AG04449 (cell line): ENCODE data around the gene IGFBPL1.

Experiments
- CTCF ChIA-PET: fragments of 350-600 bp; formaldehyde crosslinking; extraction: SDS; loops from one replicate; lab custom pipeline; 2021; ENCODE audit warnings: antibody characterized with exemption; lab: Yijun Ruan, JAX
- POLR2A ChIA-PET: fragments of 400-600, 350-600 bp; formaldehyde crosslinking; extraction: SDS; loops from one replicate; lab custom pipeline; 2020; ENCODE audit warnings: antibody characterized with exemption, inconsistent platforms; lab: Yijun Ruan, JAX
- DNase-seq: peaks from one replicate; pipeline ENCODE4 v3.0.0-alpha.2; 2010; ENCODE audit warnings: low read depth, low spot score
- H3K4me3 ChIP-seq: 2 replicates; pipeline ENCODE4 v1.5.1; 2011; ENCODE audit warnings: low read depth, mild to moderate bottlenecking, control low read depth, low read length
- TF ChIP-seq, protein P1 (sequence below): IDR thresholded peaks from one replicate; pipeline ENCODE4 v1.5.1; 2011; ENCODE audit warnings: mild to moderate bottlenecking, moderate library complexity, low read length, control low read depth, inconsistent platforms; ENCODE audit not compliant: insufficient read depth; ENCODE audit errors: missing control alignments

Gene IGFBPL1

DNA sequence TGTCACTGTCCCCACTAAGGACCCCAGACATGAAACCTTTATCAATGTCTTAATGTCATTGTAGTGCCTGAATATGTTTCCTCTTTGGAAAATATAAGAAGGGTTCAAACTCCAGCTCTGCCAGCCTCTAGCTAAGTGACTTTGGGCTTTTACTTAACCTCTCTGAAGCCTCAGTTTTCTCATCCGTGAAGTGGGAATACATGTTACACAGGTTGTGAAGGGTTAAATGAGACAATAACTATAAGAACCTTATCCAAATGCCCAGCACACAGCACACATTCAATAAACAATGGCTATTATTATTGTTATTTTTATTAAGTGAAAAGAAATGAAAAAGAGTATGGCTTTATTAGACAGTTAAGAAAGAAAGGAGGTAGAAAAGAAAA, 15.7 kb upstream of the IGFBPL1 start:
- CTCF ChIA-PET, result interaction anchor here (1.3 kb wide), 1 partner anchor 11 kb away, joined by 4 read pairs; no protein-coding TSS in a partner anchor
- POLR2A ChIA-PET, result no interaction called here
- no peak for DNase-seq
- no peak overlapping the region for H3K4me3 ChIP-seq
- TF ChIP-seq, protein P1, sequence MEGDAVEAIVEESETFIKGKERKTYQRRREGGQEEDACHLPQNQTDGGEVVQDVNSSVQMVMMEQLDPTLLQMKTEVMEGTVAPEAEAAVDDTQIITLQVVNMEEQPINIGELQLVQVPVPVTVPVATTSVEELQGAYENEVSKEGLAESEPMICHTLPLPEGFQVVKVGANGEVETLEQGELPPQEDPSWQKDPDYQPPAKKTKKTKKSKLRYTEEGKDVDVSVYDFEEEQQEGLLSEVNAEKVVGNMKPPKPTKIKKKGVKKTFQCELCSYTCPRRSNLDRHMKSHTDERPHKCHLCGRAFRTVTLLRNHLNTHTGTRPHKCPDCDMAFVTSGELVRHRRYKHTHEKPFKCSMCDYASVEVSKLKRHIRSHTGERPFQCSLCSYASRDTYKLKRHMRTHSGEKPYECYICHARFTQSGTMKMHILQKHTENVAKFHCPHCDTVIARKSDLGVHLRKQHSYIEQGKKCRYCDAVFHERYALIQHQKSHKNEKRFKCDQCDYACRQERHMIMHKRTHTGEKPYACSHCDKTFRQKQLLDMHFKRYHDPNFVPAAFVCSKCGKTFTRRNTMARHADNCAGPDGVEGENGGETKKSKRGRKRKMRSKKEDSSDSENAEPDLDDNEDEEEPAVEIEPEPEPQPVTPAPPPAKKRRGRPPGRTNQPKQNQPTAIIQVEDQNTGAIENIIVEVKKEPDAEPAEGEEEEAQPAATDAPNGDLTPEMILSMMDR, result no peak

DNA sequence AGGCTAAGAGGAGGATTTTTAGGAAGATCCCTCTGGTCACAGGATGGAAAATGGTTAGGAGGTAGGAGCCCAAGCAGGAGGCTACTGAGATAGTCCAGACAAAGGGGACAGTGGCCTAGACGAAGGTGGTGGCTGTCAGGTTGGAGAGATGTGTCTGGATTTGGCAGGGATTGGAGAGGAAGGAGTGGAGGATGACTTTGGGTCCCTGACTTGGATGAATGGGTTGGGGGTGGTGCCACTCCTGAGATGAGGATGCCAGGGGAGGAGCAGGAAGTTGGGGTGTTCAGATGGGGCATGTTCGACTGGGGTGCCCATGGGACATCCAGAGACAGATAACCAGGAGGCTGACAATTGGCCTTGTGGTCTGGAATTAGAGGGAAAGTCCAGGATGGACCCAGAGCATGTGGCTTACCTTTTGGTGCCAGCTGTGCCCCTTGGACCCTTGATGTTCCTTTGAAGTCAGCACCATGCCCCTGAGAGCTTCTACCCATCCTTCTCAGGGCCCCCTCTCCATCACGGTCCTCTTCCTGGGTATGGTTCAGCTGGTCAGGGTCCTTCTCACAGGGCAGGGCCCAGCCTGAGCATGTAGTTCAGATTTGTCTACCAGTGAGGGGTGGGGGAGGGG, 15.1 kb upstream of the IGFBPL1 start:
- DNase-seq, result no peak
- TF ChIP-seq, protein P1, result no peak
- ChIA-PET CTCF (no interaction called here), POLR2A (no interaction called here)
- no peak overlapping the region for H3K4me3 ChIP-seq

DNA sequence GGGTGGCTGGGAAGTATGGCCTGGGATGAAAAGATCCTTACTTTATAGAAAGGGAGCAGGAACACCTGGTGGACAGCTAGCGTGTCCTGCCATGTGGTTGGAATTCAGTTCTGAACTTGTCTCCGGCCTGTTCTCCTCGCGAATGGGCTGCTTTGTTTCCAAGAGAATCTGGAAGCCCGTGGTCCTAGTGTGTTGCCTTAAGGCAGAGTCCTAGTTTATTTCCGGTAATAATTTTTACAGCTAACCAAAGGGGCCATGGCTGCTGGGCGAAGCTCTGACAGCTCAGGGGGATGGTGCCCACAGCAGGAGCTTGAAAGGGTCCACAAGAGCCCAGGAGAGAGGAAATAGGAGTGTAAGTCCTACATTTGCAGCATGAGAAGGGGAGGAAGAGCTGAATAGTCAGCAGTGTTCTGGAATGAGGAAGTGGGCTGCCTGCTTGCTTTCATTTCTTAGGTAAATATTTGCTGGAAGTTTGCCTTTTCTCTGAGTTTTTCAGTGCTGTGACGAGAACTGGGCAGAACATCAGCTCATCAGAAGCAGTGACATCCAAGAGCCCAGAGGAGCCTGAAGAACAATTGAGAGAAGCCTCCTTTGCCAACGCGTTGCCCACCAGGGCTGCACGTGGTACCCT, 13.1 kb upstream of the IGFBPL1 start:
- ChIA-PET CTCF (interaction anchor here (0.9 kb wide), 1 partner anchor 9 kb away, joined by 3 read pairs; no protein-coding TSS in a partner anchor), POLR2A (no interaction called here)
- H3K4me3 ChIP-seq, result no peak overlapping the region
- DNase-seq, result no peak
- TF ChIP-seq, protein P1, result no peak

DNA sequence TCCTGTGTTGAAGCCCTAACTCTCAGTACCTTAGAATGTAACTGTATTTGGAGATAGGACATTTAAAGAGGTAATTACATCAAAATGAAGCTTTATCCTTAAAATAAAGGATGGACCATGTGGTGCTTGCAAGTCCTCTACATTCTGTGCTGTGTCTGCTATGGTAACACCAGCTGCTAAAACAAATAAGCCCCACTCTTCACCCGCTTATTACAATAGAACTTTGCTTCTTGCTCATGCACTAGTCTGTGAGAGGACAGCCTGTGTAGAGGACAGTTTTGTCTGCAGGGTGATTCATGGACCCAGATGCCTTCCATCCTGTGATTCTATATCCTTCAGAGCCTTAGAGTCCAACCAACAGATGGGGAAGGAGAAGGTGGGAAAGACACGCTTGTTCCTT, 12.5 kb upstream of the IGFBPL1 start:
- POLR2A ChIA-PET, result no interaction called here
- DNase-seq, result no peak
- H3K4me3 ChIP-seq, result no peak overlapping the region
- CTCF ChIA-PET, result interaction anchor here (0.9 to 1.2 kb wide), 2 partner anchors 8 to 955 kb away, joined by 3 to 4 read pairs; no protein-coding TSS in a partner anchor
- TF ChIP-seq, protein P1, result no peak

DNA sequence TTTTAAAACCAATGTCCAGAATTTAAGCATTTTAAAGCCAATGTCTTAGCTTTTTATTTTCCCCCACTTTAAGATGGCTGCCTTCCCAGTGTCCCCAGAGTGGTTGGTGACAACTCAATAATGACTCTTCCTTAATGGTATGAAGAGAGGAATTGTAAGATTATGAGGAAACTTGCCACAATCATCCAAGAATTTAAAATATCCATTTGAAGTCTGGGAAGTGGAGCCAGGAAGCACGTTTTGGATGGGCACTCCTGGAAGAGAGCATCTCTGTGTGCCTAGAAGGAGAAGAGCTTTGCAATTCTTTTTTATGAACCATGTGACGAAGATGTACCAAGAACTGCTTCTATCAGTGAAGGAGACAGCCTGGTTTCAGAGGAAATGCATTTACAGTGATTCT, 11.3 kb upstream of the IGFBPL1 start:
- DNase-seq, result no peak
- H3K4me3 ChIP-seq, result no peak overlapping the region
- POLR2A ChIA-PET, result no interaction called here
- TF ChIP-seq, protein P1, result no peak
- CTCF ChIA-PET, result interaction anchor here (1.0 to 4.6 kb wide), 5 partner anchors 13 to 954 kb away, joined by 3 to 27 read pairs (median 4); no protein-coding TSS in a partner anchor

DNA sequence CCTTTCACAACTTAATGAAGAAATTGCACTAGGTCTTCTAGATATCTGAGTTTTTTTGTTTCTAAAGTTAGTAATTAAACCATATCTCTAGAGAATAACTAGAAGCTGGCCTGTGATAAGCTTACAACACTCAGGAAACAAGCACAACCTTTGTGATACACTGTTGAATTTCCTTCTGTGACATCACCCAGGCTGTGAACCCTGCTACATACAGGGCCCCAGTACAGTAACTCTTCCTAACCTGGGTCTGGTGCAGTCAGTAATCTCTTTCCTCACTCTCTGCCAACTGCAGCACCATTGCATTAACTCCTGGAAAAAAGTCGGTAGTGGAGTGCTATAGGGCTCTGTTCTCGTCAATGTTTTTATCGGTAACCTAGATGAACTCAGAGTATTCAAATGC, 10.6 kb upstream of the IGFBPL1 start:
- CTCF ChIA-PET, result interaction anchor here (1.0 to 4.6 kb wide), 7 partner anchors 9 to 947 kb away, joined by 3 to 27 read pairs (median 4); partner anchors contain the start of gene IGFBPL1

More for the DNA sequence above, 10.6 kb upstream of the IGFBPL1 start:
- TF ChIP-seq, protein P1, result no peak
- no peak for DNase-seq
- no peak overlapping the region for H3K4me3 ChIP-seq
- POLR2A ChIA-PET, result no interaction called here
